IPS-15b (cell line): ENCODE results near the gene TMEM135.

Experiments used
- H3K27me3 ChIP-seq: one replicate; pipeline ENCODE4 v1.6.1; 2013; ENCODE audit warnings: low read length; ENCODE audit not compliant: control insufficient read depth, insufficient read depth
- H3K36me3 ChIP-seq: one replicate; pipeline ENCODE4 v1.6.1; 2013; ENCODE audit warnings: low read length; ENCODE audit not compliant: control insufficient read depth, insufficient read depth
- H3K4me1 ChIP-seq: one replicate; pipeline ENCODE4 v1.6.1; 2013; ENCODE audit warnings: mild to moderate bottlenecking, low read length; ENCODE audit not compliant: control insufficient read depth, insufficient read depth
- H3K4me3 ChIP-seq: one replicate; pipeline ENCODE4 v1.5.1; 2013; ENCODE audit warnings: low read depth, low read length
- H3K9ac ChIP-seq: one replicate; pipeline ENCODE4 v1.6.1; 2013; ENCODE audit warnings: low read depth, mild to moderate bottlenecking, low read length
- H3K9me3 ChIP-seq: one replicate; pipeline ENCODE4 v1.6.1; 2013; ENCODE audit warnings: mild to moderate bottlenecking, low read length; ENCODE audit not compliant: control insufficient read depth, insufficient read depth

Gene TMEM135

DNA sequence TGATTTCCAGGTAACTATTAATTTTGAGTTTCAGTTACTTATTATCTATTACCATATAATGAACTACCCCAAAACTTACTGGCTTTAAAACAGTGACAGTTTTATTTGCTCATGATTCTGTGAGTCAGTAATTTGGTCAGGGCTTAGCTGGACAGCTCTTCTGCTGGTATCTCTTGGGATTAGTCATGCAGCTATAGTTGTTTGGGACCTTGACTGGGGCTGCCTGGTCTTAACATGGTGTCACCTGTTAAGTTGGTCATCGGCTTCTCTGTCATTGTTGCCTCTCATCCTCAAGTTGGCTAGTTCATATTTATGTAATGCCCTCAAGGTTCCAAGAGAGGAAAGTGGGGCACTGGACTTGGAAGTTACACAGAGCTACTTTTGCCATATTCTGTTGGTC lies 177.5 kb downstream of the TMEM135 start:
- Histone ChIP-seq H3K27me3 (no peaks in the 10 kb centered on the region), H3K9ac (no peak overlapping the region), H3K4me1 (no peaks in the 10 kb centered on the region), H3K4me3 (no peak overlapping the region), H3K36me3 (no peaks in the 10 kb centered on the region), H3K9me3 (no peaks in the 10 kb centered on the region)

DNA sequence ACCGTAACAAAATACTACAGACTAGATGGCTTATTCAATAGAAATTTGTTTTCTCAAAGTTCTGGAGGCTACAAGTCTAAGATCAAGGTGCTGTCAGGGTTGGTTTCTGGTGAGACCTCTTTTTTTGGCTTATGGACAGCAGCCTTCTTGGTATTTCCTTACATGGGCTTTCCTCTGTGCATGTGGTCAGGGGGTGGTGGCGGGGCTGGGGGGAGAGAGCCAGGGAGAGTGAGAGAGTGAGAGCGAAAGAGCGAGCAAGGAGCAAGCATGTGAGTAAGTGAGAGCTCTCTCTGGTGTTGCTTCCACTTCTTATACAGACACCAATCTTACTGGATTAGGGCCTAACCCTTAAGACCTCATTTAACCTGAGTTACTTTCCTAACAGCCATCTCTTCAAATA lies 181.5 kb downstream of the TMEM135 start:
- Histone ChIP-seq H3K36me3 (no peaks in the 10 kb centered on the region), H3K9me3 (no peaks in the 10 kb centered on the region), H3K4me1 (no peaks in the 10 kb centered on the region), H3K9ac (no peak overlapping the region), H3K4me3 (no peak overlapping the region), H3K27me3 (no peaks in the 10 kb centered on the region)

DNA sequence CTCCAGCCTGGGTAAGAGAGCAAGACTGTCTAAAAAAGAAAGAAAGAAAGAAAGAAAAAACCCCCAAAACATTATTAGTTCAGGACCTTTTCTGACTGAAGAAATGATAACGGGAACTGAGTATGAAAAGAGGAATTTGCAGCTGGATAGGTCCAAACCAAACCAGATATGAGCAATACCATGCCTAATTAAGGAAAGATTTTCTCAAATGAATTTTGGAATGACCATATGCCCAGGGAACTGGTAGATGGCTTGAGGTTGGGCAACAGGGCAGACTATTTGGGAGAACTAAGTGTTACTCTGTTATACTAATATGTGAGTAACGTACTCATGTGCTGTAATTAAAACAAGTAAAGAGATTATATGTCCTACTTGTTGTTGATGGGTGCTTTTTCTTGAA lies 186.1 kb downstream of the TMEM135 start:
- Histone ChIP-seq H3K9ac (no peak overlapping the region), H3K9me3 (no peaks in the 10 kb centered on the region), H3K36me3 (no peaks in the 10 kb centered on the region), H3K4me3 (no peak overlapping the region), H3K4me1 (no peaks in the 10 kb centered on the region), H3K27me3 (no peaks in the 10 kb centered on the region)

DNA sequence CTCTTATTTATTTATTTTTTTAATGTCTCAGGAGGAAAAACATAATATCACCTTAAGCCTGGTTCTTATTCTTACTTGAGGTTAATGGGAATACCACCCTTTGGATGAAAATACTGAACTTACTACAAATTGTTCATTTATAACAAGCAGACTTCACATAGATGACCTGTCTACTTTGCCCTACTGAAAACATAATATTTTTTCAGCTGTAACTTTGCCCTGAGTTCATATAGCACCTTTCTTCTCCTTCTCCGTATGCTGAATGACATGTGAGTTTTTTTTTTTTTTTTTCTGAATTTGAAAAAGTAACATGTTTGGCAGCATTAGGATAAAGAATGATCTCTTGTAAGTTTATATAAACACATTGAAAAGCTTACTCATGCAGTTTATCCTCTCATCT lies 186.8 kb downstream of the TMEM135 start:
- Histone ChIP-seq H3K9ac (no peak overlapping the region), H3K4me3 (no peak overlapping the region), H3K27me3 (no peaks in the 10 kb centered on the region), H3K36me3 (no peaks in the 10 kb centered on the region), H3K4me1 (no peaks in the 10 kb centered on the region), H3K9me3 (no peaks in the 10 kb centered on the region)

DNA sequence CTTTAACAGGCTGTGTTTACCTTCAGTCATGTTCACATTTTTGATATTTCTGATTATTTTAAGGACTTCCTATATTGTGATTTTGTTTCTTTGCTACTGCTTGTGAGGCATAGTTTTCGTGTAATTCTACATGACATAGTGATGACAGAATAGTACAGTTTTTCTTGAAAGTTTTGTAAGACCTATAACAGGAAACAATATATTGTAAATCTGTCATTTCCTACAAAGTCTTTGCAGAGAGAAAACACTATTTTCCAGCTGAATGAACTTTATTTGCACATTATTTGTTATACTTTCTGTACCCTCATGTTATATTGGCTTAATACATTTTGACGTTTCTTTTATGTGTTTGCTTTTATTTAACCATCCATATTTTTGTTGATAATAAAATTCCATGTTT lies 191.1 kb downstream of the TMEM135 start:
- no peaks in the 10 kb centered on the region for H3K36me3 ChIP-seq
- H3K4me1 ChIP-seq, result no peaks in the 10 kb centered on the region
- H3K9ac ChIP-seq, result no peak overlapping the region
- no peaks in the 10 kb centered on the region for H3K9me3 ChIP-seq
- H3K4me3 ChIP-seq, result no peak overlapping the region
- no peaks in the 10 kb centered on the region for H3K27me3 ChIP-seq

DNA sequence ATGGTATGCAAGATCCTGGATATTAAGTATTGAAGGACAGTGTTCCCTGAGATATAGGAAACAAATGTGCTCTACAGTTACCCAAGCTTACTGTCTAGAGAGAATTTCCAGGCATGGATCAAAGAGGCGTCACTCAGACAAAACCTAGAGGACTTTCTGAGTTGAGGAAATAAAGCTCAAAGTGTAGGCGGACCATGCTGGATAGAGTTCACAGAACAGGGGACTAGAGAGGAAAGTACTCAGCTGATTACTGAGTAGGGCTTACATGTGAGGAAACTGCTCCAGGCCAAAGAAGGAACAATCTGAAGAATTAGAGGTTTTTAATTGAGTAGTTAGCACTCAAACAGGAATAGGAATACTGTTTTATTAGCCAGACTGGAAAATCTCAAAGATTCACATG lies 193.3 kb downstream of the TMEM135 start:
- Histone ChIP-seq H3K4me3 (no peak overlapping the region), H3K9me3 (no peaks in the 10 kb centered on the region), H3K9ac (no peak overlapping the region), H3K4me1 (no peaks in the 10 kb centered on the region), H3K27me3 (no peaks in the 10 kb centered on the region), H3K36me3 (no peaks in the 10 kb centered on the region)

DNA sequence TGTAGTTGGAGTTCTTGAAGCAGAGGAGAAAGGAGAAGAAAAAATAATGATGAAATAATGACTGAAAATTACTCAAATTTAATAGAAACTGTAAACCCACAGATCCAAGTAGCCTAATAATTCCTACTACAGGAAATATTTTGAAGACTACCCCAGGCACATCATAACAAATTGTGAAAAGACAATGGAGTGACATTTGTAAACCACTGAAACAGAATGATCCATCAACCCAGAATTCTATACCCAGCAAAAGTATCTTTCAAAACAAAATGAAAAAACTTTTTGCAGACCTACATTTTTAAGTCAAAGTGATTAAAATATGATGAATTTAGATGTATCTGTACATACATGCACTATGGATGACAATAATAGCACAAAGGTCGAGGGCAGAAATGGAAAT lies 194.6 kb downstream of the TMEM135 start:
- Histone ChIP-seq H3K9ac (no peak overlapping the region), H3K9me3 (no peaks in the 10 kb centered on the region), H3K4me3 (no peak overlapping the region), H3K27me3 (no peaks in the 10 kb centered on the region), H3K36me3 (no peaks in the 10 kb centered on the region), H3K4me1 (no peaks in the 10 kb centered on the region)

DNA sequence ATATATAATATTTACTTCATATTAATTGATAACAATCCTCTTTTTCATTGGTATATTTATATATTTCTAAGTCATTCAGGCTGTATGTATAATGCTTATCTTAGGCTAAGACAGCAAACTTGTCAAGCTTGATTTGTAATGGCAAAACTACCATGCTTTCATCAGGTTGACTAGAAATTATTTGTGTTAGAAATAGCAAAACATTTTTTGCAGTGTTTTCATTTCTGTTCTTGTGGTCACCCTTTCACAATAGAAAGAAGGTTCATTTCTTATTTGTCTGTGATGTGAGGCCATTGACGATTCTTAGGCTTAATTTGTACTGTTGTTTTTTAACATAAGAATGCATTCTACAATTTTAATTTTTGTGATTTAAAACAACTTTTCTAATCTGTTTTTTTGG lies 197.6 kb downstream of the TMEM135 start:
- Histone ChIP-seq H3K9me3 (no peaks in the 10 kb centered on the region), H3K4me1 (no peaks in the 10 kb centered on the region), H3K4me3 (no peak overlapping the region), H3K9ac (no peak overlapping the region), H3K27me3 (no peaks in the 10 kb centered on the region), H3K36me3 (no peaks in the 10 kb centered on the region)

DNA sequence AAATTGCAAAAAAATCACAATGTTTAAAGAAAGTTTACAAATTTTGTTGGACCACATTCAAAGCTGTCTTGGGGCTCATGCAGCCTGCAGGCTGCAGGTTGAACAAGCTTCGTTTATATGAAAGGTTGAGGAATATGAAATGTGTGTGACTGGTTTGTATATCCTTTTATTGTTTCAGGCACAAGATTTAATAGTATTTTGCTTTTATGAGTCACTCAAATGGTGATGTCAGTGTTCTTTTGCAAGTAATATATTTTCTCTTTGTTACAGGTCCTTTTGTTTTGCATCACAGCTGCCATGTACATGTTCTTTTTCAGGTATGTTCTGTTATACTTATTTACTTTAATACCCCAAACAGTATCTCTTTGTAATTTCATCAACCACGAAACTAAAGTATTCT lies 198.6 kb downstream of the TMEM135 start:
- H3K4me1 ChIP-seq, result no peaks in the 10 kb centered on the region
- no peaks in the 10 kb centered on the region for H3K36me3 ChIP-seq
- no peak overlapping the region for H3K4me3 ChIP-seq
- H3K27me3 ChIP-seq, result no peaks in the 10 kb centered on the region
- no peak overlapping the region for H3K9ac ChIP-seq
- H3K9me3 ChIP-seq, result no peaks in the 10 kb centered on the region

DNA sequence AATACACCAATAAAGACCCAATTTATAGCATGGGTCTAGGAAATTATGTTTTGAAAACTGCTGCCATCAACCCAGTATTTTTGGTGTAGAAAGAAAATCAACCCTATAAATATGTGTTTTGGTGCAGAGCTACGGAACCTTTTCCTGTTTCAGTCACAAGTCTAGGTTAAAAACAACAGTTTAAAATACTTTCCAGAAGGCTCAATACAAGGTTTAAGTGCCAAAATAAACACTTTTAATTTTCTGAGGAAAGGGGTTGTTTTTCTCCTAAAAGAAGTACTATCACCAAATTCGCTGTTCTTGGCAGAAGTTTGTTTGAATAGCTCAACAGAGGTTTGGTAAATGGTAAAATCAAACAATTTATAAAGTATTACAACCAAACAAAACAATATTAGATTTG lies 201.3 kb downstream of the TMEM135 start:
- no peak overlapping the region for H3K9ac ChIP-seq
- H3K4me3 ChIP-seq, result no peak overlapping the region
- no peaks in the 10 kb centered on the region for H3K27me3 ChIP-seq
- no peaks in the 10 kb centered on the region for H3K4me1 ChIP-seq
- no peaks in the 10 kb centered on the region for H3K9me3 ChIP-seq
- H3K36me3 ChIP-seq, result no peaks in the 10 kb centered on the region

DNA sequence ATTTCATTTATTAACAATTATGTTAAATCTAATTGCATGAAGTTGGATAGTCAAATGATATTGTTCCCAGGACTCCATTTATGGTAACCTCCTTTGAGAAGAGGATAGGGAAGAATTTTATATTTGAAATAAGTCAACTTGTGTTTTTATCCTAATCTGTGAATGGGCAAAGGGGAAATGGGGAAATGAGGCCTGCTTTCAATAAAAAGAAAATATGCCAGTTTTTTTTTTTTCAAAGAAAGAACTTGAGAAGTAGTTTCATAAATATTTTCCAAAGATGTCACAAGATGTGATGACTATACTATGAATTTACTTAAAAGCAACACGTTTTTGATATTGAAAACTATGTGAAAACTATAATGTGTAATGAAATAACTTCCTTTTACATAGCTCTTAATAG lies 201.8 kb downstream of the TMEM135 start:
- no peaks in the 10 kb centered on the region for H3K36me3 ChIP-seq
- H3K4me3 ChIP-seq, result no peak overlapping the region
- H3K9me3 ChIP-seq, result no peaks in the 10 kb centered on the region
- no peaks in the 10 kb centered on the region for H3K27me3 ChIP-seq
- H3K9ac ChIP-seq, result no peak overlapping the region
- H3K4me1 ChIP-seq, result no peaks in the 10 kb centered on the region

DNA sequence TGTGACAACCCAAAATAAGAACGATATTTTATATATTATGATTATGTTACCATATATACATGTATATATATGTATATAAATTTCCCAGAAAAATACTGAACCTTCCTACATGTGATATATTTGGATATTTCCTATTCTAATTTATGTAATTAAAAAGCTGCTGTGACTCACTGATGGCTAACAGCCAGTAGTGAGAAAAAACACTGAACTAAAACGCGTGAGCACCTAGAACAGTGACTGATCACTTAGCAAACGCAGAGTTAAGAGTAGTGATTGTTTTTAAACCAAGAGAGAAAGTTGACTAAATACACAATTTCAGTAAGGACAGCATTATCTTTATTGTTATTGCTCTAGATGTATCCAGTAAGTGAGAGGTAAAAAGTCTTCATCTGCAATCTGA lies 213.8 kb downstream of the TMEM135 start:
- no peaks in the 10 kb centered on the region for H3K4me1 ChIP-seq
- H3K9ac ChIP-seq, result no peak overlapping the region
- no peaks in the 10 kb centered on the region for H3K9me3 ChIP-seq
- H3K27me3 ChIP-seq, result no peaks in the 10 kb centered on the region
- no peak overlapping the region for H3K4me3 ChIP-seq
- H3K36me3 ChIP-seq, result no peaks in the 10 kb centered on the region

DNA sequence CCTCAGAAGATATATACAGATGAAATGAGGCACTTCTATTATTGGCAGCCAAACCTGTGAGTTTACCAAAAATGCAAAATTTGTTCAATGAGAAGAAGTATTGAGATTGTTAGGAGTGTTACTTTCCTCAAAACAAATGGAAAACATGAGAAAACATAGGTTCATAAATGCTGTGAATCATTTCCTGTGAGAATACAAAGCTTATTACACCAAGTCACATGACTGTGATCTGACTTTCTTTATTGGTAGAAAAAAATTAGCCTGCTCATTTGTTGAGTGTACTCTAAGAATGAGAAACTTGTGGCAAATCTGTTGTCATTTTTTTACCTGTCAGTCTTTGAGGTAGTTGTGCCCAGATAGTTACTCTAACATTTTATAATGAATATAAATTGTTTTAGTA lies 215.1 kb downstream of the TMEM135 start:
- H3K9me3 ChIP-seq, result no peaks in the 10 kb centered on the region
- H3K36me3 ChIP-seq, result no peaks in the 10 kb centered on the region
- H3K4me3 ChIP-seq, result no peak overlapping the region
- no peak overlapping the region for H3K9ac ChIP-seq
- no peaks in the 10 kb centered on the region for H3K4me1 ChIP-seq
- no peaks in the 10 kb centered on the region for H3K27me3 ChIP-seq
